HEK293 (cell line): Measurements from ENCODE around the gene TEAD2.

Experiments
- CTCF ChIA-PET: fragments of 350-600 bp; formaldehyde crosslinking; extraction: SDS; loops from one replicate; lab custom pipeline; 2021; ENCODE audit warnings: antibody characterized with exemption; lab: Yijun Ruan, JAX
- POLR2A ChIA-PET: fragments of 300-600 bp; formaldehyde crosslinking; extraction: SDS; loops from one replicate; lab custom pipeline; 2020; ENCODE audit warnings: antibody characterized with exemption, inconsistent platforms; lab: Yijun Ruan, JAX
- H3K27ac ChIP-seq: fragments of 200-500 bp; sonication (Bioruptor generic); 2 replicates; pipeline ENCODE4 v1.5.1; 2014; ENCODE audit warnings: low read depth, low read length, control low read depth, inconsistent platforms; ENCODE audit errors: extremely low read depth
- H3K36me3 ChIP-seq, 2 experiments: fragments of 200-500 bp in 1 of 2; sonication (Bioruptor generic) in 1 of 2; 1 replicate in 1 of 2; 2 replicates in 1 of 2; pipeline ENCODE4 v1.5.1; 2014 to 2017; ENCODE audit warnings: inconsistent platforms in 2 of 2, low read length in 2 of 2; ENCODE audit not compliant: control insufficient read depth in 2 of 2, insufficient read depth in 1 of 2
- H3K4me1 ChIP-seq: fragments of 200-500 bp; sonication (Bioruptor generic); 2 replicates; pipeline ENCODE4 v1.5.1; 2014; ENCODE audit warnings: mild to moderate bottlenecking, low read length, inconsistent platforms; ENCODE audit not compliant: control insufficient read depth, insufficient read depth
- H3K4me3 ChIP-seq: 2 replicates; pipeline ENCODE4 v1.5.1; 2011; ENCODE audit warnings: low read depth, mild to moderate bottlenecking, control low read depth, low read length, moderate library complexity
- H3K9me3 ChIP-seq: fragments of 200-500 bp; sonication (Bioruptor generic); 2 replicates; pipeline ENCODE4 v1.5.1; 2014; ENCODE audit warnings: low read depth, low read length, inconsistent platforms; ENCODE audit not compliant: control insufficient read depth, insufficient read depth
- EGR2 ChIP-seq: fragments of 450-650 bp; formaldehyde crosslinking; IDR thresholded peaks from 2 replicates; pipeline ENCODE4 v1.5.1; 2016; ENCODE audit warnings: low read depth, missing biosample characterization, missing genetic modification characterization
- GLIS2 ChIP-seq: fragments of 450-650 bp; formaldehyde crosslinking; IDR thresholded peaks from 2 replicates; pipeline ENCODE4 v1.5.1; 2016; ENCODE audit warnings: missing biosample characterization, missing genetic modification characterization
- HOXC10 ChIP-seq: sonication (generic); formaldehyde crosslinking; IDR thresholded peaks from 2 replicates; pipeline ENCODE4 v1.8.1; 2023; ENCODE audit warnings: mild to moderate bottlenecking, missing genetic modification reagents
- ZBTB8A ChIP-seq: fragments of 450-650 bp; formaldehyde crosslinking; IDR thresholded peaks from 2 replicates; pipeline ENCODE4 v1.5.1; 2016; ENCODE audit warnings: missing biosample characterization, missing genetic modification characterization
- ZFHX2 ChIP-seq: fragments of 450-650 bp; formaldehyde crosslinking; conservative IDR thresholded peaks from 2 replicates; pipeline ENCODE4 v1.5.1; 2016; ENCODE audit warnings: missing biosample characterization, missing genetic modification characterization
- ZNF214 ChIP-seq: fragments of 450-650 bp; formaldehyde crosslinking; IDR thresholded peaks from 2 replicates; pipeline ENCODE4 v1.5.1; 2017; ENCODE audit warnings: missing biosample characterization, mild to moderate bottlenecking, missing genetic modification characterization, borderline replicate concordance
- ZNF239 ChIP-seq: fragments of 450-650 bp; formaldehyde crosslinking; IDR thresholded peaks from 2 replicates; pipeline ENCODE4 v1.5.1; 2016; ENCODE audit warnings: missing biosample characterization, missing genetic modification characterization
- ZNF248 ChIP-seq: fragments of 450-650 bp; formaldehyde crosslinking; IDR thresholded peaks from 2 replicates; pipeline ENCODE4 v1.5.1; 2017; ENCODE audit warnings: missing biosample characterization, missing genetic modification characterization
- ZNF311 ChIP-seq: fragments of 450-650 bp; formaldehyde crosslinking; IDR thresholded peaks from 2 replicates; pipeline ENCODE4 v1.5.1; 2017; ENCODE audit warnings: missing biosample characterization, missing genetic modification characterization, borderline replicate concordance
- ZNF335 ChIP-seq: fragments of 450-650 bp; formaldehyde crosslinking; conservative IDR thresholded peaks from 2 replicates; pipeline ENCODE4 v1.5.1; 2016; ENCODE audit warnings: missing biosample characterization, missing genetic modification characterization
- ZNF366 ChIP-seq: fragments of 450-650 bp; formaldehyde crosslinking; conservative IDR thresholded peaks from 2 replicates; pipeline ENCODE4 v1.5.1; 2016; ENCODE audit warnings: missing biosample characterization, missing genetic modification characterization
- ZNF555 ChIP-seq: fragments of 450-650 bp; formaldehyde crosslinking; conservative IDR thresholded peaks from 2 replicates; pipeline ENCODE4 v1.5.1; 2017; ENCODE audit warnings: missing biosample characterization, mild to moderate bottlenecking, missing genetic modification characterization, inconsistent platforms
- TF ChIP-seq, protein P1 (sequence below): fragments of 450-650 bp; formaldehyde crosslinking; IDR thresholded peaks from 2 replicates; pipeline ENCODE4 v1.5.1; 2017; ENCODE audit warnings: missing biosample characterization, missing genetic modification characterization
- TF ChIP-seq, protein P2 (sequence below): fragments of 450-650 bp; formaldehyde crosslinking; IDR thresholded peaks from 2 replicates; pipeline ENCODE4 v1.5.1; 2016; ENCODE audit warnings: missing biosample characterization, missing genetic modification characterization

The TEAD2 gene

DNA sequence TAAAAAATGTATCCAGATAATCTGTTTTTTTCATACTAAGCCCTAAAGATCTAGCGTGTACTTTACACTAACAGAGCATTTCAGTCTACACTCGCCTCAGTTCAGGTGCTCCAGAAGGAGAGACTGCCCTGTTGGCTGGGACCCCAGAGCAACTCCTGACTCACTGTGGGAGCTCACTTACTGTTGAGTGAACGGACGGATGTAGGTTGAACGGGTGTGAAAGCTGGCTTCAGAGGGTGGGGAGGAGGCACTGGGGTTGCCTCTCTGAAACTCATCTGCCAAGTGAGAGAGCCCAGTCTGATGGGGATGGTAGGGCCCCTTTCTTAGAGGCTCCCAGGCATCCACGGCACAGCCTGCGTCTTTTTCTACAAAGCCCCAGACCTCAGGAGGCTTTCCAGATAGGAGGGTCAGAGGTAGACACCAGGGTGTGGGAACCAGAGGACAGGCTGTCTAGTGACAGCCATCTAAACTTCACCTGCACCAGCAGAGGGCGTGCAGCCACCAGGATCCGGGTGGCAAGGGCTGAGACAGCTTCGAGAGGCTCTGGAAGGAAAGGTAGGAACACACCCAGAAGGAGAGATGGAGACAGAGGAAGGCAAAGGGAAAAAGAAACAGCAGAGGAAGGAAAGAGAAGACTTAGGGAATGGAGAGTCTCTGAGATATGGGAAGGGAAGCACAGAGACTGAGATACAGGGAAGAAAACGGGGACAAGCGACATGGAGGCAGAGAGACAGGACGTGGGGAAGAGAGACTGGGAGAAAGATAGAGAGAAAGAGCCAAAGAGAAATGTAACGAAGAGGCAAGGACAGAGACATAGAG lies 29.6 kb upstream of the TEAD2 start (continued):
- TF ChIP-seq ZNF366 (tag by site-specific recombination), result peak; percentile 98
- TF ChIP-seq, protein P1, sequence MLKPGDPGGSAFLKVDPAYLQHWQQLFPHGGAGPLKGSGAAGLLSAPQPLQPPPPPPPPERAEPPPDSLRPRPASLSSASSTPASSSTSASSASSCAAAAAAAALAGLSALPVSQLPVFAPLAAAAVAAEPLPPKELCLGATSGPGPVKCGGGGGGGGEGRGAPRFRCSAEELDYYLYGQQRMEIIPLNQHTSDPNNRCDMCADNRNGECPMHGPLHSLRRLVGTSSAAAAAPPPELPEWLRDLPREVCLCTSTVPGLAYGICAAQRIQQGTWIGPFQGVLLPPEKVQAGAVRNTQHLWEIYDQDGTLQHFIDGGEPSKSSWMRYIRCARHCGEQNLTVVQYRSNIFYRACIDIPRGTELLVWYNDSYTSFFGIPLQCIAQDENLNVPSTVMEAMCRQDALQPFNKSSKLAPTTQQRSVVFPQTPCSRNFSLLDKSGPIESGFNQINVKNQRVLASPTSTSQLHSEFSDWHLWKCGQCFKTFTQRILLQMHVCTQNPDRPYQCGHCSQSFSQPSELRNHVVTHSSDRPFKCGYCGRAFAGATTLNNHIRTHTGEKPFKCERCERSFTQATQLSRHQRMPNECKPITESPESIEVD (tag by site-specific recombination), result no peak

DNA sequence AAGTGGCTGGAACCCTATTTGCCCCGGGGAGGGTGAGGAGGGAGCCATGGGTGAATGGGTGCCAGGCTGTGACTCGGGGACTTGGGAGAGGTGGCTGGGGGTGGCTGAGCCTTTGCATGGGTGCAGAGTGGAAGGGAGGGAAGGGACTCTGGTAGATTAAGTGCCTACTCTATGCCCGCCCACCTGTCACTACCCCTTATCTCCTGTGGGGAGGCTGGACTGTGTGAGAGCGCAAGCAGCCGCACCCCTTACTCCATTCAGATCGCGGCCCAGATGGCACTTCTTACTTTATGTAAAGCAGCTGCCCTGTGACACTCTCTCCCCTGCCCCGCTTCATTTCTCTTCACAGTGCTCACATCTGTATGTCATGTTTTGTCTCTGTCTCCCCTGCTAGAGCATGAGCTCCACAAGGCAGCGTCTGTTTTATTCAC lies 28.7 kb upstream of the TEAD2 start:
- no peak overlapping the region for H3K4me3 ChIP-seq
- no peak overlapping the region for H3K27ac ChIP-seq
- H3K9me3 ChIP-seq, result no peaks in the 10 kb centered on the region
- ChIA-PET POLR2A (interaction anchor here (0.6 to 1.8 kb wide), 6 partner anchors 12 to 62 kb away, joined by 3 to 9 read pairs (median 4); partner anchors contain the start of genes ALDH16A1 and PIH1D1), CTCF (interaction anchor here (0.5 to 5.0 kb wide), 30 partner anchors 8 to 701 kb away, joined by 3 to 59 read pairs (median 7); partner anchors contain the start of genes DKKL1, FLT3LG, GFY and PIH1D1)
- no peaks in the 10 kb centered on the region for H3K4me1 ChIP-seq
- H3K36me3 ChIP-seq, result no peaks in the 10 kb centered on the region
- 0 out of 2 replicates have a peak, but pooled peaks have one; percentile 11 for TF ChIP-seq EGR2 (tag by site-specific recombination)
- no peak for TF ChIP-seq HOXC10 (CRISPR knock-in tag)

DNA sequence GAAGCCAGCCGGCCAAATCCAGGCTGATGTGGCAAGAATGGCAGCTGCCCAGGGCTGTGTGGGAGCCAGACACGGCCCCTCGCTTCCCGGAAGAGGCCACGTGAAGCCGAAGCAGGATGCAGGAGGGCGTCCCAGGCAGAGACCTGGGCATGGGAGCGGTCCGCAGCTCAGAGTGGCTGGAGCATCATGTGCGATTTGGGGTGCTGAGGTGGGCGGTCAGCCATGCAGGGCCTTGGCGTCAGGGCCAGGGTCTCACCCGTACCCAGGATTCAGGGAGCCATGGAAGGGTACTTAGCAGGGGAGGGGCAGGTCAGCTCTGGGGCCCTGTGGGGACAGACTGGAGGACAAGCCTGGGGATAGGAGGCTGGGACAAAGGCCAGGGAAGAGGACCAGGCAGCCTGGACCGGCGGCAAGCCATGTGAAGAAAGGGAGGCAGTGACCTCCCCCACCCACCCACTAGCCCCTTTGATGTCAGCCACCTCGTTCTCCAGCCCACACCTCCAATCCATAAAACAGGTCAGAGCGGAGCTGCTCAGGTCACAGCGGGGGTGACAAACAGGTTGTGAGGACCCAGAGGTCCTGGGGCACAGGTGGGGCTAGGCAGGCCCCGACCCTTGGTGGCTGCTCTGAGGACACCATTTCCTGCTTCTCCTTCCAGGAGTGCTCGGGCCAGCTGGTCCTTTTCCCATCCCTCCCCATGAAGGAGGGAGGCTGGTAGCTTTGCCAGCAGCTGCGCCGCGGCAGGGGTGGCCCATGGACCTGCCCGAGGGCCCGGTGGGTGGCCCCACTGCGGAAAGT lies 28.1 kb upstream of the TEAD2 start:
- CTCF ChIA-PET, result interaction anchor here (0.6 to 5.0 kb wide), 22 partner anchors 10 to 422 kb away, joined by 3 to 59 read pairs (median 9); partner anchors contain the start of genes DKKL1, GFY, PIH1D1 and SLC17A7
- TF ChIP-seq ZNF335 (tag by site-specific recombination), result peak; percentile 59; the same call in 1 of the 2 replicates
- TF ChIP-seq EGR2 (tag by site-specific recombination), result peak; percentile 54
- no peak for TF ChIP-seq ZNF214
- TF ChIP-seq ZFHX2 (tag by site-specific recombination), result peak; percentile 39; the same call in 1 of the 2 replicates
- POLR2A ChIA-PET, result interaction anchor here (1.4 kb wide), 1 partner anchor 63 kb away, joined by 3 read pairs; the partner anchor contains the start of gene ALDH16A1

DNA sequence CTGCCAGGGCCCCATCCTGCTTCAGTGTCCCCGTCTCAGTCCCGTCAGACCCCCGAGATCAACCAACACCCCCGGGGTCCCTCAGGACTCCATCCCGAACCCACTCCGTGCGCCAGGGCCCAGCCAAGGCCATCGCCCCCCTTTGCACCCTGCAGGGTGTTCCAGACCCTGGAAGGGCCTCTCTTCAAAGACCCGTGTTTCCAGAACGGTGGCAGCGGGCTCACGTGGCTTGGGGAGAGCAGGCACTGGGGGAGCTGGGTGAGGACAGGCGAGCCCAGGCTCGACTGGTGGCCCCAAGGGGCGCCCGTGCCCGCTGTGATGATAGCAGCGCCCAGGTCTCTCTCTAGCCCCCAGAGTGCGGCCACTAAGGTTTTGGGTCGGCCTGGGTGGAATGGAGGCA lies 27.2 kb upstream of the TEAD2 start:
- POLR2A ChIA-PET, result no interaction called here
- no peak overlapping the region for H3K4me3 ChIP-seq

More for the DNA sequence above, 28.1 kb upstream of the TEAD2 start:
- H3K9me3 ChIP-seq, result no peaks in the 10 kb centered on the region
- H3K27ac ChIP-seq, result no peak overlapping the region
- no peaks in the 10 kb centered on the region for H3K36me3 ChIP-seq
- no peaks in the 10 kb centered on the region for H3K4me1 ChIP-seq
- H3K4me3 ChIP-seq, result no peak overlapping the region

DNA sequence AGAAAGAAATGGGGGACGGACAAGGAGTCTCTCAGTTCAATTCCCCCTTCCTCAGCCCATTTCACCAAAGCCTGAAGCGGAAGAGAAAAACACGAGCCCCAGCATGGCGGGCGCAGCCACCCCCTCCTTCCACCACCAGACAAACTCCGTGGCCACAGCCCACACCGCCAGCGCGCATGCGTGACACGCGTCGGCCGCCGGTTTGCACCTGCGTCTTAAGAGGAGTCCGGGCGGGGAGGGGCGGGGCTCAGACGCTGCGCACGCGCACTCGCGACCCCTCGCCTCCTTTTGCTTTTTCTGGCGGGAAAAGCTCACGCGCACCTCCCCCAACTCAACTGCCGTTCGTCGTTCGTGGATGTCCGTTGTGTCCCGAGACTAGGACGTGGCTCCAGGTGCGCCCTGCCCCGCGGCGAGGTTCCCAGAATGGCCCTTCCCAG lies 25.7 kb upstream of the TEAD2 start, which contains the start of gene KASH5:
TSS of gene KASH5 (plus strand) at position 314 of the 437 bp plus-strand sequence. CDS start 2,635 bp downstream, outside the sequence.
- no peaks in the 10 kb centered on the region for H3K36me3 ChIP-seq
- ChIA-PET CTCF (interaction anchor here (1.0 kb wide), 2 partner anchors 18 to 88 kb away, joined by 4 read pairs; no protein-coding TSS in a partner anchor), POLR2A (interaction anchor here (0.6 to 0.7 kb wide), 2 partner anchors 16 to 170 kb away, joined by 3 read pairs; no protein-coding TSS in a partner anchor)
- no peaks in the 10 kb centered on the region for H3K4me1 ChIP-seq
- no peak within 1 kb of the TSS for H3K4me3 ChIP-seq
- H3K9me3 ChIP-seq, result no peaks in the 10 kb centered on the region
- no peak within 1 kb of the TSS for H3K27ac ChIP-seq
- TF ChIP-seq, protein P2, sequence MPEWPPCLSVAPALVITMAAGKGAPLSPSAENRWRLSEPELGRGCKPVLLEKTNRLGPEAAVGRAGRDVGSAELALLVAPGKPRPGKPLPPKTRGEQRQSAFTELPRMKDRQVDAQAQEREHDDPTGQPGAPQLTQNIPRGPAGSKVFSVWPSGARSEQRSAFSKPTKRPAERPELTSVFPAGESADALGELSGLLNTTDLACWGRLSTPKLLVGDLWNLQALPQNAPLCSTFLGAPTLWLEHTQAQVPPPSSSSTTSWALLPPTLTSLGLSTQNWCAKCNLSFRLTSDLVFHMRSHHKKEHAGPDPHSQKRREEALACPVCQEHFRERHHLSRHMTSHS (tag by site-specific recombination), result no peak
- TF ChIP-seq GLIS2 (tag by site-specific recombination), result no peak
- no peak for TF ChIP-seq ZNF239 (tag by site-specific recombination)
- TF ChIP-seq ZNF248 (tag by site-specific recombination), result no peak

More for the DNA sequence above, 27.2 kb upstream of the TEAD2 start:
- CTCF ChIA-PET, result interaction anchor here (0.6 to 3.4 kb wide), 6 partner anchors 26 to 423 kb away, joined by 3 to 33 read pairs (median 4); partner anchors contain the start of genes DKKL1, GFY and PIH1D1
- Histone ChIP-seq H3K27ac (no peak overlapping the region), H3K4me1 (no peaks in the 10 kb centered on the region), H3K36me3 (no peaks in the 10 kb centered on the region), H3K9me3 (no peaks in the 10 kb centered on the region)
- TF ChIP-seq ZNF311 (tag by site-specific recombination) (no peak), ZBTB8A (tag by site-specific recombination) (no peak), ZNF555 (tag by site-specific recombination) (no peak)
